ENCODE results near the gene BSG.

DNA sequence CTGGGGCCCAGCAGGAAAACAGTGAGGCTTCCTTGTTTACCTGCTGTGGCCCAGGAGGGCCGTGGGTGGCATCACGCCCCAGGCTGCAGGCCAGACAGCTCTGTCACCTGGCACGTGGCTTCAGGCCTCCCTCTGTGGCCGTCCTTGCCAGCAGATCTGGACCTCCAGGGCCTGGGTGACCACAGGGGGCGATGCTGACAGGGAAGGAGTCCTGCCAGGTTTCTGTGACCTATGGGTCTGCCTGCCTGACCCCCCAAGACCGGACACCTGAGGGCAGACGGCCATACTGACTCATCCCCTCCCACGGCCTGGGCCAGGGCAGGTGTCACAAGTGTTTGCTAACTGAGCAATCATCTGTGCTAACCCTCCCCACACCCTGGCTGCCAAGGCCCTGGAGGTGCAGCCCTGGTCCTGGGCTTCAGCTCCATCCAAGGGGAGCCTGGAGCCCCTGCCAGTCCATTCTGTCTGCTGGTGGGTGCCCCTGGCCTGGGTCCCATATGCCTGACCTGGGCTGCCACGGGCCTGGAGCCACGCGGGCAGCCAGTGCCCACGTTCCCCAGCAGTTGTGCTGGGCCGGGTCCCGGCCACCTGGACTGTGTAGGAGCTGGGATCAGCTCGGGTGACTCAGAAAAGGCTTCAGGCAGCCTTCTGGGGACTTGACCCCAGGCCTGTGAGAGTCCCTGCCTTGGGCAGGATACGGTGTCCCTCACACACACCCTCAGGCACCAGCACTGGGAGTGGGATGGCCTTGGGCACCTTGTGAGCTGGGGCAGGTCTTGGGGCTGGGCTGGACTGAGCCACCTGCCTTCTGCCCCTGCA, 37.2 kb upstream of the BSG start:
- TF ChIP-seq RAD21 (conservative IDR thresholded peaks at IDR 0.05) = no peak
- TF ChIP-seq, protein P1, sequence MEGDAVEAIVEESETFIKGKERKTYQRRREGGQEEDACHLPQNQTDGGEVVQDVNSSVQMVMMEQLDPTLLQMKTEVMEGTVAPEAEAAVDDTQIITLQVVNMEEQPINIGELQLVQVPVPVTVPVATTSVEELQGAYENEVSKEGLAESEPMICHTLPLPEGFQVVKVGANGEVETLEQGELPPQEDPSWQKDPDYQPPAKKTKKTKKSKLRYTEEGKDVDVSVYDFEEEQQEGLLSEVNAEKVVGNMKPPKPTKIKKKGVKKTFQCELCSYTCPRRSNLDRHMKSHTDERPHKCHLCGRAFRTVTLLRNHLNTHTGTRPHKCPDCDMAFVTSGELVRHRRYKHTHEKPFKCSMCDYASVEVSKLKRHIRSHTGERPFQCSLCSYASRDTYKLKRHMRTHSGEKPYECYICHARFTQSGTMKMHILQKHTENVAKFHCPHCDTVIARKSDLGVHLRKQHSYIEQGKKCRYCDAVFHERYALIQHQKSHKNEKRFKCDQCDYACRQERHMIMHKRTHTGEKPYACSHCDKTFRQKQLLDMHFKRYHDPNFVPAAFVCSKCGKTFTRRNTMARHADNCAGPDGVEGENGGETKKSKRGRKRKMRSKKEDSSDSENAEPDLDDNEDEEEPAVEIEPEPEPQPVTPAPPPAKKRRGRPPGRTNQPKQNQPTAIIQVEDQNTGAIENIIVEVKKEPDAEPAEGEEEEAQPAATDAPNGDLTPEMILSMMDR (IDR thresholded peaks at IDR 0.05; ENCODE audit: poor library complexity, severe bottlenecking) = no peak
- TF ChIP-seq, protein P2, sequence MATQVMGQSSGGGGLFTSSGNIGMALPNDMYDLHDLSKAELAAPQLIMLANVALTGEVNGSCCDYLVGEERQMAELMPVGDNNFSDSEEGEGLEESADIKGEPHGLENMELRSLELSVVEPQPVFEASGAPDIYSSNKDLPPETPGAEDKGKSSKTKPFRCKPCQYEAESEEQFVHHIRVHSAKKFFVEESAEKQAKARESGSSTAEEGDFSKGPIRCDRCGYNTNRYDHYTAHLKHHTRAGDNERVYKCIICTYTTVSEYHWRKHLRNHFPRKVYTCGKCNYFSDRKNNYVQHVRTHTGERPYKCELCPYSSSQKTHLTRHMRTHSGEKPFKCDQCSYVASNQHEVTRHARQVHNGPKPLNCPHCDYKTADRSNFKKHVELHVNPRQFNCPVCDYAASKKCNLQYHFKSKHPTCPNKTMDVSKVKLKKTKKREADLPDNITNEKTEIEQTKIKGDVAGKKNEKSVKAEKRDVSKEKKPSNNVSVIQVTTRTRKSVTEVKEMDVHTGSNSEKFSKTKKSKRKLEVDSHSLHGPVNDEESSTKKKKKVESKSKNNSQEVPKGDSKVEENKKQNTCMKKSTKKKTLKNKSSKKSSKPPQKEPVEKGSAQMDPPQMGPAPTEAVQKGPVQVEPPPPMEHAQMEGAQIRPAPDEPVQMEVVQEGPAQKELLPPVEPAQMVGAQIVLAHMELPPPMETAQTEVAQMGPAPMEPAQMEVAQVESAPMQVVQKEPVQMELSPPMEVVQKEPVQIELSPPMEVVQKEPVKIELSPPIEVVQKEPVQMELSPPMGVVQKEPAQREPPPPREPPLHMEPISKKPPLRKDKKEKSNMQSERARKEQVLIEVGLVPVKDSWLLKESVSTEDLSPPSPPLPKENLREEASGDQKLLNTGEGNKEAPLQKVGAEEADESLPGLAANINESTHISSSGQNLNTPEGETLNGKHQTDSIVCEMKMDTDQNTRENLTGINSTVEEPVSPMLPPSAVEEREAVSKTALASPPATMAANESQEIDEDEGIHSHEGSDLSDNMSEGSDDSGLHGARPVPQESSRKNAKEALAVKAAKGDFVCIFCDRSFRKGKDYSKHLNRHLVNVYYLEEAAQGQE (IDR thresholded peaks at IDR 0.05; ENCODE audit: borderline replicate concordance) = no peak
- TF ChIP-seq POLR2AphosphoS5 (IDR thresholded peaks at IDR 0.05) = no peak
- TF ChIP-seq TAF1 (IDR thresholded peaks at IDR 0.05; ENCODE audit: low read depth) = no peak
- no peak for TF ChIP-seq EZH2 (IDR thresholded peaks at IDR 0.05; ENCODE audit: borderline replicate concordance, insufficient read depth, low read length, poor library complexity, severe bottlenecking)
- no peak for TF ChIP-seq SMC3 (conservative IDR thresholded peaks at IDR 0.05; ENCODE audit: poor library complexity)
- TF ChIP-seq EP300 (conservative IDR thresholded peaks at IDR 0.05; ENCODE audit: poor library complexity, severe bottlenecking) = no peak
- no peak for TF ChIP-seq MXI1 (conservative IDR thresholded peaks at IDR 0.05; ENCODE audit: poor library complexity, severe bottlenecking)

All from neural cell (in vitro differentiated cells).